Uterus (tissue), 4 donors: ENCODE measurements around the gene PTGIR. TPM values are rescaled to one million over a fixed set of nuclear protein-coding genes. Genes with fewer than 3 reads are reported as not detected.

Experiments used
- DNase-seq, 2 donors: peaks; one replicate each; pipeline ENCODE4 v3.0.0-alpha.2; 2019 to 2020
- H3K27ac ChIP-seq, 2 donors: fragments of 200-600 bp; sonication (generic); 1 replicate in 1 of 2; 2 replicates in 1 of 2; pipeline ENCODE4 v1.5.1; 2016 to 2018
- H3K27me3 ChIP-seq, 2 donors: fragments of 200-600 bp; sonication (generic); one replicate each; pipeline ENCODE4 v1.5.1; 2018 to 2019; ENCODE audit warnings: control low read depth in 1 of 2
- H3K36me3 ChIP-seq, 2 donors: fragments of 200-600 bp; sonication (generic); one replicate each; pipeline ENCODE4 v1.5.1; 2019; ENCODE audit warnings: control low read depth in 1 of 2
- H3K4me1 ChIP-seq, 2 donors: fragments of 200-600 bp; sonication (generic); one replicate each; pipeline ENCODE4 v1.5.1; 2018 to 2019; ENCODE audit warnings: control low read depth in 1 of 2
- H3K4me3 ChIP-seq, 2 donors: fragments of 200-600 bp; sonication (generic); 1 replicate in 1 of 2; 2 replicates in 1 of 2; pipeline ENCODE4 v1.5.1; 2018 to 2019; ENCODE audit warnings: mild to moderate bottlenecking in 1 of 2
- H3K9me3 ChIP-seq, 2 donors: fragments of 200-600 bp; sonication (generic); one replicate each; pipeline ENCODE4 v1.5.1; 2019; ENCODE audit warnings: control low read depth in 1 of 2
- POLR2A ChIP-seq, 2 donors: fragments of 450-650 bp; IDR thresholded peaks; one replicate each; pipeline ENCODE4 v1.6.1; 2016; ENCODE audit warnings: antibody characterized with exemption in 2 of 2, mild to moderate bottlenecking in 1 of 2, moderate library complexity in 1 of 2
- intact Hi-C: fragments of 100-400 bp; cut with DNase I; formaldehyde crosslinking; loops from one replicate; pipeline ENCODE4 v1.15.1; 2023; ENCODE audit warnings: low total_unique reads
- total RNA-seq, 4 donors: library from RNA; depleted of rRNA in 3 of 4; stranded (reverse); fragments of >200 nt in 3 of 4; gene quantifications; one replicate each; pipeline versions ENCODE4 v1.1.0 to v1.2.4, GENCODE V29; 2014 to 2023
- TF ChIP-seq, protein P1 (sequence below), 4 experiments: fragments of 200-600 bp in 2 of 4; fragments of 450-650 bp in 2 of 4; sonication (generic) in 2 of 4; IDR thresholded peaks; one replicate each; pipeline ENCODE4 v1.5.1; 2016 to 2019; ENCODE audit warnings: antibody characterized with exemption in 4 of 4, mild to moderate bottlenecking in 2 of 4, moderate library complexity in 1 of 4
- donor health status: DM: yes; HTN: yes; CAD: no.

Gene PTGIR
- total RNA-seq, 4 donors from 2014 or later = 0.51 to 6.1 (median 3.5) TPM

DNA sequence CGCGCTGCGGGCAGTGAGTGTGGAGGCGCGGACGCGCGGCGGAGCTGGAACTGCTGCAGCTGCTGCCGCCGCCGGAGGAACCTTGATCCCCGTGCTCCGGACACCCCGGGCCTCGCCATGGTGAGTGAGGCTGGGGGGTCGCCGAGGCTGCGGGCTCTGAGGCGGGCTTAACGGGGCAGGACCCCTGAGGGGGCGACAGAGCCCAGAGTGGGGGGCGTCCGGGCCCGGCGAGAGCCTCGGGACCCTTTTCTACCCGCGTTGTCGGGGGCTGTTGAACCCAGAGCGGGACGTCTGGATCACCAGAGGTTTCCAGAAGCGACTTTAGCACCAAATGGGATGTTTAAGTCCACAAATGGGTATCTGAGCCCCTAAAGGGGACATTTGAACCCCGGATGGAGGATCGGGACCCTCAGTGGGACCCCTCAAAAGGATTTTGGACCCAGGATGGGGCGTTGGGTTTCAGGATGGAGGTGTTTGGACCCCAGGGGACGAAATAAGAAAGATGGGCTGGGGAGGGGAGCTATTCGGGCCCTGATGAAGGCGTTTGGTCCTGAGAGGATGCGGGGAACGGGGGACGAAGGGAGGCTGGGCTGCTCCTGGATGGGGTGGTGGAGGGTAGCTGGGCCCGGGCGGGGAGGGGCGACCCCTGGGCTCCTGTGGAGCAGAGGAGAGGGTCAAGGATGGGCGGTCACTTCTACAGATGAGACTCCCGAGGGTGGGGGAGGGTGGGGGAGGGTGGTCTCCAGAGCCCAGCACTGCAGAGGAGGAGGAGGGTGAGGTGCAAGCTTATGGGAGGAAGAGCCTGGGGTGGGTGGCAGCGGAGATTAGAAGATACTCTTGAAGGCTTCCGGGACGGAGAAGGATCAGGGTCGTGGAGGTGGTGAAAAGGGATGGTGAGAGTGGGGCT lies 23.3 kb downstream of the PTGIR start, which contains the start of gene CALM3:
Gene CALM3 (plus strand): TSS at position 13 of the 907 bp plus-strand sequence. CDS start 105 bp downstream, at position 118.
- intact Hi-C loops = no loop called here
- no peaks in the 10 kb centered on the region for H3K27me3 ChIP-seq
- DNase-seq = no peak
- no peaks in the 10 kb centered on the region for H3K9me3 ChIP-seq
- peak within 1 kb of the TSS; percentile 97 for H3K27ac ChIP-seq
- TF ChIP-seq POLR2A (IDR thresholded peaks at IDR 0.05) = peak; percentile 81 to 91
- TF ChIP-seq, protein P1, sequence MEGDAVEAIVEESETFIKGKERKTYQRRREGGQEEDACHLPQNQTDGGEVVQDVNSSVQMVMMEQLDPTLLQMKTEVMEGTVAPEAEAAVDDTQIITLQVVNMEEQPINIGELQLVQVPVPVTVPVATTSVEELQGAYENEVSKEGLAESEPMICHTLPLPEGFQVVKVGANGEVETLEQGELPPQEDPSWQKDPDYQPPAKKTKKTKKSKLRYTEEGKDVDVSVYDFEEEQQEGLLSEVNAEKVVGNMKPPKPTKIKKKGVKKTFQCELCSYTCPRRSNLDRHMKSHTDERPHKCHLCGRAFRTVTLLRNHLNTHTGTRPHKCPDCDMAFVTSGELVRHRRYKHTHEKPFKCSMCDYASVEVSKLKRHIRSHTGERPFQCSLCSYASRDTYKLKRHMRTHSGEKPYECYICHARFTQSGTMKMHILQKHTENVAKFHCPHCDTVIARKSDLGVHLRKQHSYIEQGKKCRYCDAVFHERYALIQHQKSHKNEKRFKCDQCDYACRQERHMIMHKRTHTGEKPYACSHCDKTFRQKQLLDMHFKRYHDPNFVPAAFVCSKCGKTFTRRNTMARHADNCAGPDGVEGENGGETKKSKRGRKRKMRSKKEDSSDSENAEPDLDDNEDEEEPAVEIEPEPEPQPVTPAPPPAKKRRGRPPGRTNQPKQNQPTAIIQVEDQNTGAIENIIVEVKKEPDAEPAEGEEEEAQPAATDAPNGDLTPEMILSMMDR (IDR thresholded peaks at IDR 0.05) = no peak
- peaks cover 0 to 8% of the 10 kb centered on the region in 2 donors for H3K4me1 ChIP-seq
- H3K4me3 ChIP-seq = peak within 1 kb of the TSS; percentile 84 to 100
- H3K36me3 ChIP-seq = no peaks in the 10 kb centered on the region

DNA sequence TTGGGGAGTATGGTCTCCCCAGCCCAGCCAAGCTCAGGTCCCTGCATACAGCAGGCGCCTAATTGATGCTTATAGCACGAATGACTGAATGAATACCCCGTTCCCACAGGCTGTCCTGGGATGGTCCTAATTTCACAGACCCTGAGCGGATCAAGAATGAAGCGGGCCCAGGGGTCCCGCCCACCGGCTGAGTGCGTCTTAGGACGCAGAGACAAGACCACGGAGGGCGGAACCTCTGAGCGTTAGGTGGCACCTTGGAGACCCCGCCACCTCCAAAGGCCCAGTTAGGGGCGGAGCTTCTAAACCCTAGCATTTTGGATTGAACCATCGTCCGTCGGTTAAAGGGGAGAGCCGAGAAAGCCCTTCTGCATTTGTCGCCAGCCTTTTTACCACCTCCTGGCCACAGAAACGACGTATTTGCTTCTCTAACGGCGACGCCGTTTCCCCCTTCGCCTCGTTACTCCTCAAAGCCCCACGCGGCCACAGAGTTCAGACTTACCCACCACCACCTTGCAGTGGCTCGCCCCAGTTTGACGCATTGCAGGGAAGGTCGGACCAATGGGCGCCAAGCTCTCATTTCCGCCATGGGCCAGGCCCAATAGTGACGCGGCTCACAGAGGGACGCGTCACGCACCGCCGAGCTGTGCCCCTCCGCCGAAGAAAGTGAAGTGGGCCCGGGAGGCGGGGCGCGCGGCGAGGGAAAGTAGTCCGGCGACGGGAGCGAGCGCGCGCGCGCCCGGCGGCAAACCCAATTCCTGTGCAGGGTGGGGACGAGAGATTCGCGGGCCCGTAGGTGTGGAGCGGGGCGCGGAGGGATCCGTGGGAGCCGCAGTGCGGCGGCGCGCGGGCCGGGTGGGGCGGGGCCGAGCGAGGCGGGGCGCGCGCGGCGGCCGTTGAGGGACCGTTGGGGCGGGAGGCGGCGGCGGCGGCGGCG lies 24.2 kb downstream of the PTGIR start:
- intact Hi-C loops = no loop called here
- no peaks in the 10 kb centered on the region for H3K9me3 ChIP-seq
- H3K4me3 ChIP-seq = peak overlapping the region; percentile 84 to 100
- no peaks in the 10 kb centered on the region for H3K36me3 ChIP-seq
- TF ChIP-seq, protein P1 (IDR thresholded peaks at IDR 0.05) = peak in 1 of 4 experiments; percentile 11
- TF ChIP-seq POLR2A (IDR thresholded peaks at IDR 0.05) = peak in 1 of 2 donors; percentile 59
- peak; percentile 98 for DNase-seq
- H3K27me3 ChIP-seq = no peaks in the 10 kb centered on the region
- H3K27ac ChIP-seq = peak overlapping the region; percentile 97
- peaks cover 0 to 8% of the 10 kb centered on the region in 2 donors for H3K4me1 ChIP-seq

DNA sequence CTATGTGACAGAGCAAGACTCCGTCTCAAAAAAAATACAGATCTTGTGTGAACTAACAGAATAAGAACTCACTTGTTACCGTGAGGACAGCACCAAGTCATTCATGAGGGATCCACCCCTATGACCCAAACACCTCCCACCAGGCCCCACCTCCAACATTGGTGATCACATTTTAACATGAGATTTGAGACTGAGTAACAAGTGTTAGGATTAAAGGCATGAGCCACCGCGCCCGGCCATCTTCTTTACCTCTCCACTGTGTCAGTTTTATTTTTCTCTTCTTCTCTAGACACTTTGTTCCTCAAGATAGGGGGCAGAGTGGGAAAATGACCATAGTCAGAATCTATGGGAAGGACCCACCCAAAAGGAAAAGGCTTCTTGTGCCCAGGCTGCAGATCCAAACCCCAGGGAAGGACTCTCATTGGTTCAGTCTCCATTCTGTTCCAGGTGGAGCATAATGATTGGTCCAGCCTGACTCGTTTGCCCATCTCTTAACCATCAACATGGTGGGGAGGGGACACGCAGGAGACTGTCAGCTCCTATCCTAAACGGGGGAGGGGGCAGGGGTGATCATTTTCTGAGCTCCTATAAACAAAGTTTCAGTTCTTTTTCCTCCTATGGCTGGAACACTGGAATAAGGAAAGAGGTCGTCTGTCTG lies 25.0 kb downstream of the PTGIR start:
- Histone ChIP-seq H3K4me3 (peak overlapping the region; percentile 53 to 100), H3K27ac (peak overlapping the region; percentile 97), H3K4me1 (peaks cover 0 to 8% of the 10 kb centered on the region in 2 donors), H3K36me3 (no peaks in the 10 kb centered on the region), H3K27me3 (no peaks in the 10 kb centered on the region), H3K9me3 (no peaks in the 10 kb centered on the region)
- DNase-seq = no peak
- TF ChIP-seq, protein P1 (IDR thresholded peaks at IDR 0.05) = no peak
- TF ChIP-seq POLR2A (IDR thresholded peaks at IDR 0.05) = no peak
- intact Hi-C loops = no loop called here

DNA sequence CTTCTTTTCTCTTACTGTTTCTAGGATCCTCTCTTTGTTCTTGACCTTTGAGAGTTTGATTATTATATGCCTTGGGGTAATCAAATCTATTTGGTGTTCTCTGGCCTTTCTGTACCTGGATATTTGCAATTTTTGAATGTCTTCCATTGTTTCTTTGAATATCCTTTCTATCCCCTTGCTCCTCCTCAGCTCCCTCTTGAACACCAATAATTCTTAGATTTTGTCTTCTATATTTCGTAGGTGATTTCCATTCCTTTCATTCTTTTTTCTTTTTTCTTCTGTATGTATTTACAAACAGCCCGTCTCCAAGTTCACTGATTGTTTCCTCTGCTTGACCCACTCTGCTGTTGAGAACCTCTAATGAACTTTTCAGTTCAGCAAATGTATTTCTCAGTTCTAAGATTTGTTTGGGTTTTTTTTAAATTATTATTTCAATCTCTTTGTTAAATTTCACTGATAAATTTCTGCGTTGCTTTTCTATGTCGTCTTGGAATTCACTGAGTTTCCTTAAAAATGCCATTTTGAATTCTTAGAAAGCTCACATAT lies 26.4 kb downstream of the PTGIR start:
- Histone ChIP-seq H3K36me3 (no peaks in the 10 kb centered on the region), H3K4me1 (peaks cover 0 to 8% of the 10 kb centered on the region in 2 donors), H3K4me3 (no peak overlapping the region), H3K27me3 (no peaks in the 10 kb centered on the region), H3K9me3 (no peaks in the 10 kb centered on the region), H3K27ac (no peak overlapping the region)
- intact Hi-C loops = no loop called here
- TF ChIP-seq, protein P1 (IDR thresholded peaks at IDR 0.05) = no peak
- TF ChIP-seq POLR2A (IDR thresholded peaks at IDR 0.05) = no peak
- no peak for DNase-seq
